H9 (cell line): ENCODE data around the gene ATXN7. TPM values are rescaled to one million over a fixed set of nuclear protein-coding genes. Genes with fewer than 3 reads are reported as not detected.

ENCODE experiments used
- DNase-seq: peaks from one replicate; pipeline ENCODE4 v3.0.0-alpha.2; 2017
- H2AFZ ChIP-seq: one replicate; pipeline ENCODE4 v1.6.1; 2013; ENCODE audit warnings: mild to moderate bottlenecking, low read length, control low read depth, moderate library complexity
- H2AK5ac ChIP-seq: 2 replicates; pipeline ENCODE4 v1.6.1; 2013; ENCODE audit warnings: low read length, control low read depth, mixed read lengths; ENCODE audit not compliant: insufficient read length
- H2BK120ac ChIP-seq: one replicate; pipeline ENCODE4 v1.6.1; 2013; ENCODE audit warnings: low read depth, mild to moderate bottlenecking, low read length, control low read depth, inconsistent platforms; ENCODE audit not compliant: poor library complexity, severe bottlenecking
- H2BK12ac ChIP-seq: 2 replicates; pipeline ENCODE4 v1.6.1; 2013; ENCODE audit warnings: low read length, control low read depth, mixed read lengths, low read depth; ENCODE audit not compliant: insufficient read length
- H2BK15ac ChIP-seq: 2 replicates; pipeline ENCODE4 v1.6.1; 2013; ENCODE audit warnings: low read depth, low read length, control low read depth
- H2BK20ac ChIP-seq: one replicate; pipeline ENCODE4 v1.6.1; 2013; ENCODE audit warnings: low read depth, mild to moderate bottlenecking, low read length, control low read depth, inconsistent platforms; ENCODE audit not compliant: poor library complexity, severe bottlenecking
- H2BK5ac ChIP-seq: 2 replicates; pipeline ENCODE4 v1.6.1; 2013; ENCODE audit warnings: low read length, control low read depth, mixed read lengths; ENCODE audit not compliant: insufficient read length
- H3K14ac ChIP-seq: 2 replicates; pipeline ENCODE4 v1.6.1; 2013; ENCODE audit warnings: low read length, control low read depth; ENCODE audit not compliant: insufficient read depth
- H3K18ac ChIP-seq: 2 replicates; pipeline ENCODE4 v1.6.1; 2013; ENCODE audit warnings: low read depth, mild to moderate bottlenecking, mixed read lengths, low read length, control low read depth; ENCODE audit not compliant: insufficient read length
- H3K23ac ChIP-seq: 2 replicates; pipeline ENCODE4 v1.6.1; 2013; ENCODE audit warnings: low read length, control low read depth, mixed read lengths, low read depth; ENCODE audit not compliant: insufficient read length
- H3K23me2 ChIP-seq: 2 replicates; pipeline ENCODE4 v1.6.1; 2013; ENCODE audit warnings: low read depth, mild to moderate bottlenecking, mixed read lengths, low read length, control low read depth; ENCODE audit not compliant: insufficient read length, poor library complexity, severe bottlenecking
- H3K27ac ChIP-seq: 2 replicates; pipeline ENCODE4 v1.5.1; 2013; ENCODE audit warnings: low read length, control low read depth, mixed read lengths, low read depth; ENCODE audit not compliant: insufficient read length
- H3K27me3 ChIP-seq: 2 replicates; pipeline ENCODE4 v1.6.1; 2013; ENCODE audit warnings: low read length, control low read depth, inconsistent platforms; ENCODE audit not compliant: insufficient read depth
- H3K4ac ChIP-seq: 2 replicates; pipeline ENCODE4 v1.6.1; 2013; ENCODE audit warnings: low read depth, mild to moderate bottlenecking, control low read depth, inconsistent platforms, low read length, moderate library complexity
- H3K4me1 ChIP-seq: 2 replicates; pipeline ENCODE4 v1.6.1; 2013; ENCODE audit warnings: low read length, control low read depth, inconsistent platforms; ENCODE audit not compliant: insufficient read depth
- H3K4me2 ChIP-seq: 2 replicates; pipeline ENCODE4 v1.6.1; 2013; ENCODE audit warnings: low read length, control low read depth, mixed read lengths; ENCODE audit not compliant: insufficient read length, insufficient read depth
- H3K56ac ChIP-seq: 2 replicates; pipeline ENCODE4 v1.6.1; 2013; ENCODE audit warnings: low read depth, mild to moderate bottlenecking, mixed read lengths, low read length, control low read depth; ENCODE audit not compliant: insufficient read length
- H3K79me1 ChIP-seq: 2 replicates; pipeline ENCODE4 v1.6.1; 2013; ENCODE audit warnings: low read depth, mild to moderate bottlenecking, moderate library complexity, low read length, control low read depth, inconsistent platforms; ENCODE audit not compliant: insufficient read depth, poor library complexity, severe bottlenecking
- H3K79me2 ChIP-seq: 2 replicates; pipeline ENCODE4 v1.6.1; 2013; ENCODE audit warnings: low read length, control low read depth, inconsistent platforms; ENCODE audit not compliant: insufficient read depth
- H3K9ac ChIP-seq: 2 replicates; pipeline ENCODE4 v1.6.1; 2013; ENCODE audit warnings: low read length, control low read depth, mixed read lengths; ENCODE audit not compliant: insufficient read length; ENCODE audit errors: extremely low read depth
- H3K9me3 ChIP-seq: one replicate; pipeline ENCODE4 v1.6.1; 2013; ENCODE audit warnings: low read depth, low read length, inconsistent platforms; ENCODE audit not compliant: control insufficient read depth
- H3T11ph ChIP-seq: one replicate; pipeline ENCODE4 v1.6.1; 2013; ENCODE audit warnings: mild to moderate bottlenecking, low read length, control low read depth, inconsistent platforms
- H4K20me1 ChIP-seq: one replicate; pipeline ENCODE4 v1.6.1; 2013; ENCODE audit not compliant: control insufficient read depth, insufficient read length, insufficient read depth
- H4K5ac ChIP-seq: 2 replicates; pipeline ENCODE4 v1.6.1; 2013; ENCODE audit warnings: low read depth, mild to moderate bottlenecking, mixed read lengths, low read length, control low read depth; ENCODE audit not compliant: insufficient read length
- H4K8ac ChIP-seq: replicated peaks from 2 replicates; pipeline ENCODE4 v1.6.1; 2013; ENCODE audit warnings: low read length, control low read depth, mixed read lengths, low read depth; ENCODE audit not compliant: insufficient read length
- H4K91ac ChIP-seq: 2 replicates; pipeline ENCODE4 v1.6.1; 2013; ENCODE audit warnings: low read depth, mild to moderate bottlenecking, moderate library complexity, mixed read lengths, low read length, control low read depth; ENCODE audit not compliant: insufficient read length
- H3K27ac Mint-ChIP-seq, 3 experiments: 2 replicates in 2 of 3; 3 replicates in 1 of 3; pipeline ENCODE4 v1.8.0; 2020 to 2021; ENCODE audit warnings: mixed read lengths in 3 of 3, mild to moderate bottlenecking in 1 of 3, moderate library complexity in 1 of 3
- H3K27me3 Mint-ChIP-seq: 2 replicates; pipeline ENCODE4 v1.8.0; 2021; ENCODE audit warnings: low read depth, mild to moderate bottlenecking, moderate library complexity, mixed read lengths
- H3K36me3 Mint-ChIP-seq, 3 experiments: 2 replicates in 2 of 3; 3 replicates in 1 of 3; pipeline ENCODE4 v1.8.0; 2020 to 2021; ENCODE audit warnings: low read depth in 3 of 3, mixed read lengths in 3 of 3; ENCODE audit not compliant: insufficient read depth in 1 of 3
- H3K4me1 Mint-ChIP-seq, 2 experiments: 2 replicates each; pipeline ENCODE4 v1.8.0; 2020; ENCODE audit warnings: mixed read lengths in 2 of 2
- H3K4me3 Mint-ChIP-seq, 2 experiments: 2 replicates in 1 of 2; 3 replicates in 1 of 2; pipeline ENCODE4 v1.8.0; 2020 to 2021; ENCODE audit warnings: mild to moderate bottlenecking in 2 of 2, mixed read lengths in 2 of 2, moderate library complexity in 1 of 2
- H3K9me3 Mint-ChIP-seq, 2 experiments: 2 replicates in 1 of 2; 3 replicates in 1 of 2; pipeline ENCODE4 v1.8.0; 2020; ENCODE audit warnings: mild to moderate bottlenecking in 2 of 2, mixed read lengths in 2 of 2, moderate library complexity in 1 of 2
- total RNA-seq: library from RNA; stranded (reverse); gene quantifications from 2 replicates; pipeline ENCODE4 v1.2.1, GENCODE V29; 2021
- TF ChIP-seq, protein P1 (sequence below): fragments of 200-600 bp; sonication (generic); conservative IDR thresholded peaks from 3 replicates; pipeline ENCODE4 v1.8.0; 2021; ENCODE audit warnings: antibody characterized with exemption, mild to moderate bottlenecking

ATXN7 gene
- total RNA-seq, 1 experiment from 2014 or later: 21.5 TPM

- Histone ChIP-seq H3K79me2 (no peaks in the 10 kb centered on the region), H4K8ac (no peak overlapping the region), H3K9me3 (no peaks in the 10 kb centered on the region), H2BK15ac (no peak overlapping the region), H3K18ac (no peak overlapping the region), H3K23ac (no peak overlapping the region), H2AFZ (no peak overlapping the region), H3K4ac (no peak overlapping the region), H3K14ac (no peak overlapping the region), H2BK5ac (no peak overlapping the region), H2BK20ac (no peak overlapping the region), H4K91ac (no peak overlapping the region), H3T11ph (no peak overlapping the region), H3K56ac (no peak overlapping the region), H4K5ac (no peak overlapping the region), H3K27ac (no peak overlapping the region), H3K4me1 (no peaks in the 10 kb centered on the region), H3K27me3 (no peaks in the 10 kb centered on the region), H3K4me2 (no peak overlapping the region), H3K23me2 (peaks cover under 1% of the 10 kb centered on the region), H2BK120ac (no peak overlapping the region), H4K20me1 (no peaks in the 10 kb centered on the region), H2BK12ac (no peak overlapping the region), H2AK5ac (no peak overlapping the region), H3K79me1 (peaks cover 2% of the 10 kb centered on the region), H3K9ac (no peak overlapping the region)
- Mint-ChIP-seq H3K4me3 (no peak overlapping the region), H3K36me3 (peaks cover 16 to 52% (median 48%) of the 10 kb centered on the region in 3 experiments), H3K4me1 (peaks cover 4 to 9% of the 10 kb centered on the region in 2 experiments), H3K27ac (no peak overlapping the region), H3K27me3 (no peaks in the 10 kb centered on the region; the same call in 1 of the 2 replicates), H3K9me3 (no peaks in the 10 kb centered on the region)
- DNase-seq: no peak
- TF ChIP-seq, protein P1, sequence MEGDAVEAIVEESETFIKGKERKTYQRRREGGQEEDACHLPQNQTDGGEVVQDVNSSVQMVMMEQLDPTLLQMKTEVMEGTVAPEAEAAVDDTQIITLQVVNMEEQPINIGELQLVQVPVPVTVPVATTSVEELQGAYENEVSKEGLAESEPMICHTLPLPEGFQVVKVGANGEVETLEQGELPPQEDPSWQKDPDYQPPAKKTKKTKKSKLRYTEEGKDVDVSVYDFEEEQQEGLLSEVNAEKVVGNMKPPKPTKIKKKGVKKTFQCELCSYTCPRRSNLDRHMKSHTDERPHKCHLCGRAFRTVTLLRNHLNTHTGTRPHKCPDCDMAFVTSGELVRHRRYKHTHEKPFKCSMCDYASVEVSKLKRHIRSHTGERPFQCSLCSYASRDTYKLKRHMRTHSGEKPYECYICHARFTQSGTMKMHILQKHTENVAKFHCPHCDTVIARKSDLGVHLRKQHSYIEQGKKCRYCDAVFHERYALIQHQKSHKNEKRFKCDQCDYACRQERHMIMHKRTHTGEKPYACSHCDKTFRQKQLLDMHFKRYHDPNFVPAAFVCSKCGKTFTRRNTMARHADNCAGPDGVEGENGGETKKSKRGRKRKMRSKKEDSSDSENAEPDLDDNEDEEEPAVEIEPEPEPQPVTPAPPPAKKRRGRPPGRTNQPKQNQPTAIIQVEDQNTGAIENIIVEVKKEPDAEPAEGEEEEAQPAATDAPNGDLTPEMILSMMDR: no peak
These were observed 54.7 kb downstream of the ATXN7 start for GRCh38 chr3:63918321-63918720.
